Measurements from ENCODE around the gene MFF. TPM values are rescaled to one million over a fixed set of nuclear protein-coding genes. Genes with fewer than 3 reads are reported as not detected.

Gene MFF
- total and polyA plus RNA-seq, 2 donors (not counting 1 experiment from before 2014, with no cell fraction given), result 77.9 to 174 TPM

GRCh38 chr2:227335713-227336112 is 10.7 kb downstream of the MFF start:
- H3K9ac ChIP-seq (ENCODE audit: insufficient read depth, low read length), result no peak overlapping the region
- H3K36me3 ChIP-seq (ENCODE audit: control insufficient read depth, insufficient read depth, low read length), result peaks cover 2% of the 10 kb centered on the region
- H3K9me3 ChIP-seq (ENCODE audit: control insufficient read depth, insufficient read depth, low read depth, low read length), result no peaks in the 10 kb centered on the region
- no peaks in the 10 kb centered on the region for H4K20me1 ChIP-seq (ENCODE audit: control insufficient read depth, extremely low read depth, insufficient read depth, low read length)
- no peak for TF ChIP-seq EZH2 (IDR thresholded peaks at IDR 0.05; ENCODE audit: low read length, missing control alignments)
- TF ChIP-seq, protein P1, sequence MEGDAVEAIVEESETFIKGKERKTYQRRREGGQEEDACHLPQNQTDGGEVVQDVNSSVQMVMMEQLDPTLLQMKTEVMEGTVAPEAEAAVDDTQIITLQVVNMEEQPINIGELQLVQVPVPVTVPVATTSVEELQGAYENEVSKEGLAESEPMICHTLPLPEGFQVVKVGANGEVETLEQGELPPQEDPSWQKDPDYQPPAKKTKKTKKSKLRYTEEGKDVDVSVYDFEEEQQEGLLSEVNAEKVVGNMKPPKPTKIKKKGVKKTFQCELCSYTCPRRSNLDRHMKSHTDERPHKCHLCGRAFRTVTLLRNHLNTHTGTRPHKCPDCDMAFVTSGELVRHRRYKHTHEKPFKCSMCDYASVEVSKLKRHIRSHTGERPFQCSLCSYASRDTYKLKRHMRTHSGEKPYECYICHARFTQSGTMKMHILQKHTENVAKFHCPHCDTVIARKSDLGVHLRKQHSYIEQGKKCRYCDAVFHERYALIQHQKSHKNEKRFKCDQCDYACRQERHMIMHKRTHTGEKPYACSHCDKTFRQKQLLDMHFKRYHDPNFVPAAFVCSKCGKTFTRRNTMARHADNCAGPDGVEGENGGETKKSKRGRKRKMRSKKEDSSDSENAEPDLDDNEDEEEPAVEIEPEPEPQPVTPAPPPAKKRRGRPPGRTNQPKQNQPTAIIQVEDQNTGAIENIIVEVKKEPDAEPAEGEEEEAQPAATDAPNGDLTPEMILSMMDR (conservative IDR thresholded peaks at IDR 0.05 in 1 of 2, IDR thresholded peaks at IDR 0.05 in 1 of 2; ENCODE audit: low read depth in 1 of 2, low read length in 2 of 2), result no peak
- H3K27me3 ChIP-seq (ENCODE audit: control insufficient read depth, insufficient read depth, low read length), result no peaks in the 10 kb centered on the region
- peaks cover 4% of the 10 kb centered on the region for H3K79me2 ChIP-seq (ENCODE audit: control insufficient read depth, insufficient read depth, low read length)
- H3K4me3 ChIP-seq (replicated peaks in 1 of 4; ENCODE audit: control extremely low read depth in 1 of 4, insufficient read depth in 1 of 4, low read depth in 3 of 4, low read length in 4 of 4), result no peak overlapping the region
- H3K4me2 ChIP-seq (ENCODE audit: extremely low read depth, insufficient read depth, low read length), result no peak overlapping the region
- H3K4me1 ChIP-seq (ENCODE audit: control insufficient read depth, extremely low read depth, insufficient read depth, low read length), result no peaks in the 10 kb centered on the region
- no peak for DNase-seq (ENCODE audit: low read depth in 2 of 2)
- no peak overlapping the region for H2AFZ ChIP-seq (ENCODE audit: low read length)
- H3K27ac ChIP-seq (ENCODE audit: insufficient read depth, low read length), result no peak overlapping the region

DNA sequence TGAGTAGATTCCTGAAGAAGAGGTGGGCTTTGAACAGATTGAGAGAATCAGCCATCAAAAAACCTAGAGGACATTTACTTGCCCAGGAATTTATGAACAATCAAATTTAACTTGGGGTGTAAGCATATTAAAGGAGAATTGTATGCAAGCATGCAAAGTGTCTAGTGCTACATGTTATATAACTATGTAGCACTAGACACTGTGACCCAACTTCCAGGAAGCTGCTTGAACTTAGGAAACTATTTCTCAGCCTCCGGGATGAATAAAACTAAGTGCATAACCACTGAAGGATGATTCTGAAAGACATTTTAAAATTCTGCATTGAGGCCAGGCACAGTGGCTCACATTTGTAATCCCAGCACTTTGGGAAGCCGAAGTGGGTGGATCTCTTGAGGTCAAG is 12.4 kb downstream of the MFF start:
- no peak overlapping the region for H3K27ac ChIP-seq (ENCODE audit: insufficient read depth, low read length)
- DNase-seq (ENCODE audit: low read depth in 2 of 2), result no peak
- H3K4me2 ChIP-seq (ENCODE audit: extremely low read depth, insufficient read depth, low read length), result no peak overlapping the region
- no peak for TF ChIP-seq EZH2 (IDR thresholded peaks at IDR 0.05; ENCODE audit: low read length, missing control alignments)
- TF ChIP-seq, protein P1 (conservative IDR thresholded peaks at IDR 0.05 in 1 of 2, IDR thresholded peaks at IDR 0.05 in 1 of 2; ENCODE audit: low read depth in 1 of 2, low read length in 2 of 2), result no peak
- H2AFZ ChIP-seq (ENCODE audit: low read length), result no peak overlapping the region
- H3K4me1 ChIP-seq (ENCODE audit: control insufficient read depth, extremely low read depth, insufficient read depth, low read length), result no peaks in the 10 kb centered on the region
- peaks cover 1% of the 10 kb centered on the region for H3K79me2 ChIP-seq (ENCODE audit: control insufficient read depth, insufficient read depth, low read length)
- H4K20me1 ChIP-seq (ENCODE audit: control insufficient read depth, extremely low read depth, insufficient read depth, low read length), result no peaks in the 10 kb centered on the region
- H3K9ac ChIP-seq (ENCODE audit: insufficient read depth, low read length), result no peak overlapping the region
- peaks cover 2% of the 10 kb centered on the region for H3K36me3 ChIP-seq (ENCODE audit: control insufficient read depth, insufficient read depth, low read length)
- H3K27me3 ChIP-seq (ENCODE audit: control insufficient read depth, insufficient read depth, low read length), result no peaks in the 10 kb centered on the region
- no peak overlapping the region for H3K4me3 ChIP-seq (replicated peaks in 1 of 4; ENCODE audit: control extremely low read depth in 1 of 4, insufficient read depth in 1 of 4, low read depth in 3 of 4, low read length in 4 of 4)
- H3K9me3 ChIP-seq (ENCODE audit: control insufficient read depth, insufficient read depth, low read depth, low read length), result no peaks in the 10 kb centered on the region

DNA sequence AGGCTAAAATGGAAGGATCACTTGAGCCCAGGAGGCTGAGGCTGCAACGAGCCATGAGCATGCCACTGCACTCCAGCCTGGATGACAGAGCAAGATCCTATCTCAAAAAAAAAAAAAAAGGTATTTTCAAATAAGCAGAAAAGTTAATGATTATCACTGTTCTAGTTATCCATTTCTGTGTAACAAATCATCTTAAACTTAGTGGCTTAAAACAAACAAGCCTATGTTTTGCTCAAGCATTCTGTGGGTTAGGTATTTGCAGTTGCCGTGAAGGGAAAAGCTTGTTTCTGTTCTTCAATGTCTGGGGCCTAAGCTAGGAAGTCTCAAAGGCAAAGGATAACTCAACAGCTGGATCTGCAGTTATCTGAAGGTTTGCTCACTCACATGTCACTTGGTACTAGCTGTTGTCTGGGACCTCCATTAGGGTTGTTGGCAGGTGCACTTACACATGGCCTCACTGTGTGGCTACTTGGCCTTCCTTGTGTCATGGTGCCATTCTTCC is 14.1 kb downstream of the MFF start:
- Histone ChIP-seq H3K4me2 (ENCODE audit: extremely low read depth, insufficient read depth, low read length) (no peak overlapping the region), H3K9ac (ENCODE audit: insufficient read depth, low read length) (no peak overlapping the region), H2AFZ (ENCODE audit: low read length) (no peak overlapping the region), H3K79me2 (ENCODE audit: control insufficient read depth, insufficient read depth, low read length) (no peaks in the 10 kb centered on the region), H3K4me3 (replicated peaks in 1 of 4; ENCODE audit: control extremely low read depth in 1 of 4, insufficient read depth in 1 of 4, low read depth in 3 of 4, low read length in 4 of 4) (no peak overlapping the region), H3K4me1 (ENCODE audit: control insufficient read depth, extremely low read depth, insufficient read depth, low read length) (no peaks in the 10 kb centered on the region), H3K27me3 (ENCODE audit: control insufficient read depth, insufficient read depth, low read length) (no peaks in the 10 kb centered on the region), H4K20me1 (ENCODE audit: control insufficient read depth, extremely low read depth, insufficient read depth, low read length) (no peaks in the 10 kb centered on the region), H3K9me3 (ENCODE audit: control insufficient read depth, insufficient read depth, low read depth, low read length) (no peaks in the 10 kb centered on the region), H3K27ac (ENCODE audit: insufficient read depth, low read length) (no peak overlapping the region), H3K36me3 (ENCODE audit: control insufficient read depth, insufficient read depth, low read length) (peaks cover 2% of the 10 kb centered on the region)
- TF ChIP-seq, protein P1 (conservative IDR thresholded peaks at IDR 0.05 in 1 of 2, IDR thresholded peaks at IDR 0.05 in 1 of 2; ENCODE audit: low read depth in 1 of 2, low read length in 2 of 2), result no peak
- TF ChIP-seq EZH2 (IDR thresholded peaks at IDR 0.05; ENCODE audit: low read length, missing control alignments), result no peak
- DNase-seq (ENCODE audit: low read depth in 2 of 2), result no peak

Data from fibroblast of lung (primary cell).